SU-DHL-6 (cell line): ENCODE results near the gene DOHH.

Experiments
- CTCF ChIP-seq: fragments of 200-600 bp; sonication (generic); IDR thresholded peaks from one replicate; pipeline ENCODE4 v1.5.1; 2017; ENCODE audit warnings: antibody characterized with exemption, mild to moderate bottlenecking, low read length, moderate library complexity; ENCODE audit not compliant: insufficient read depth, poor library complexity, severe bottlenecking
- EZH2phosphoT487 ChIP-seq: fragments of 200-600 bp; sonication (generic), shearing (Covaris generic); conservative IDR thresholded peaks from 2 replicates; pipeline ENCODE4 v1.6.1; 2018; ENCODE audit warnings: mild to moderate bottlenecking, antibody characterized with exemption, low read length, moderate library complexity, mixed read lengths

- TF ChIP-seq CTCF = no peak
- TF ChIP-seq EZH2phosphoT487 = no peak
Observed at GRCh38 chr19:3477506-3477905, 23.0 kb downstream of the DOHH start.
